ACHN (cell line): ENCODE results near the gene RIMS1.
A peak's percentile ranks its signal among the peaks of the same experiment; 100 is the strongest.

Source experiments
- DNase-seq: peaks from one replicate; pipeline ENCODE4 v3.0.0-alpha.2; 2015
- in situ Hi-C: cut with HindIII; loops from 2 replicates; pipeline ENCODE4 v1.10.0; 2017; ENCODE audit warnings: low sequenced_read_pairs, low pct_ligation_motif_present, low pct_unique_long_range_greater_than_20kb

Gene RIMS1

DNA sequence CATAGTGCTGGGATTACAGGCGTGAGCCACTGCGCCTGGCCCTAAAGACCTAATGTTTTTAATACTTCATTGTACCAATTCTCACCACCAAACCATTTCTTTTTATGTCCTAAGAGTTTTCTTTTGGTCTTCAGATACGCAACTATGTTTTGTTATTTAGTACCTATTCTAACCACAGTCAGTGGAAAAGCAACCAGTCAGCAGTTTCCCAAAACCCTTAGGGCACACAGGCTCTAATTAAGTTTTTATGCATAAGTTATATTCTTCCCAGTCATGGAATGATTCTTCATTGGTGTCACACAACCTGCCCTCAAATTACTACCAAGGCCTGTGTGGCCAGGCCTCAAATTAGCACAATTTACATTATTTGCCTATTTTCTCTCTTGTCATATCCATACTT, 487.8 kb downstream of the RIMS1 start:
- DNase-seq, result no peak
- in situ Hi-C loops, result no loop called here

GRCh38 chr6:72374857-72375256, 488.5 kb downstream of the RIMS1 start:
- no peak for DNase-seq
- in situ Hi-C loops, result no loop called here

- in situ Hi-C loops, result no loop called here
- no peak for DNase-seq
These were observed 490.4 kb downstream of the RIMS1 start for GRCh38 chr6:72376736-72377135.

DNA sequence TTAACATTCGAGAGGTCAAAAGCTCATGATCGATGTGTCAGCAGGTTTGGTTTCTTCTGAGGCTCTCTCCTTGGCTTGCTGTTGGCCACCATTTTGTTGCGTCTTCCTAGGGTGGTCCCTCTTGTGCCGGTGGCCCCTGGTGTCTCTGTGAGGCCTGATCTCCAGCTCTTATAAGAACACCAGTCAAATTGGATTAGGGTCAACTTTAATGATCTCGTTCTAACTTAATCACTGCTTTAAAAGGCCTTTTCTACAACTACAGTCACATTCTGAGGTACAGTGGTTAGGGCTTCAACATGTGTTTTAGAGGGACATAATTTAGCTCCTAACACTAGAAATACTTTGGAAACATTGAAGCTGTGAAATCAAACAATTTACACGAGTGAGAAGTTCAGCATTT, 494.7 kb downstream of the RIMS1 start:
- DNase-seq, result no peak
- in situ Hi-C loops, result no loop called here

DNA sequence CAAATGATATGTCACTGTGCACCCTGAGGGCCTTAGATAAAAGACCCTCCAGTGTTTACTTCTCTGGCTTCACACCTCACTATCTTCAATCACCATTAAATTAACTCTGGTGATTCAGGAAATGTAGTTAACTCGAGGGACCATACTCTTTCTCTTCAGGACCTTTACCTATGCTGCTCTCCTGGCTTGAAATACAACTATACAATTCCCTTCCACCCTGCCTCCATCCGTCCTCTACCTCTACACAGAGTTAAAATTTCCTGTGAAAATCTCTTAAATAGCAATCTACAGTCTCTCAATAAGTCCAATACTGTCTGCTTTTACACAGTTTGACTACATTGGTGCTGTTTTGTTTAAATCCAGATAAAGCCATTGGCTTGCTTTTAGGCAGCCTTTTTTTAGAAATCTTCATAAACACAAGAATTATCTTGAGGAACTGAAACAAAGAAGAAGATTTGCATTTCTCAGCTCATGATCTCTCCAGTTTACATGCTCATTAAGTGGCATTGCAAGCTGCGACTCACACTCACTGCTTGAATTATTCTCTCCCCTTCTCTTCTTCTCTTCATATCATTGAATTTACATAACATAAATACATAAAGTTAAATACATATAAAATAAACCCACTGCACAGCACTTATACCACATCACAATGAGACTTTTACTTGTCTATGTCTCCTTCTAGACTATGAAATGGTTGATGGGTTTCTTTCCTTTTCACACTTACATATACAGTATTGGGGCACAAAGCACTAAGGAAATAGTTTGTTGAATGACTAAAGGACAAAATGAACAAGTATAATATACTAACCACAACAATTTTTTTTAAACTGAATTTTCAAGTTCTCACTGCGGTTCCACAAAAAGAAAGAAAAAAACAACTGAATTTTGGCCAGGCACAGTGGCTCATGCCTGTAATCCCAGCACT, 496.5 kb downstream of the RIMS1 start:
- DNase-seq, result no peak
- in situ Hi-C loops, result no loop called here

GRCh38 chr6:72386324-72386723, 500.0 kb downstream of the RIMS1 start:
- no peak for DNase-seq
- in situ Hi-C loops, result no loop called here

GRCh38 chr6:72389698-72390097, 503.3 kb downstream of the RIMS1 start:
- in situ Hi-C loops, result no loop called here
- no peak for DNase-seq

- no peak for DNase-seq
- in situ Hi-C loops, result no loop called here
These were observed 504.2 kb downstream of the RIMS1 start for GRCh38 chr6:72390548-72390947.

- in situ Hi-C loops, result no loop called here
- no peak for DNase-seq
These were observed 515.5 kb downstream of the RIMS1 start for GRCh38 chr6:72401865-72402264.

DNA sequence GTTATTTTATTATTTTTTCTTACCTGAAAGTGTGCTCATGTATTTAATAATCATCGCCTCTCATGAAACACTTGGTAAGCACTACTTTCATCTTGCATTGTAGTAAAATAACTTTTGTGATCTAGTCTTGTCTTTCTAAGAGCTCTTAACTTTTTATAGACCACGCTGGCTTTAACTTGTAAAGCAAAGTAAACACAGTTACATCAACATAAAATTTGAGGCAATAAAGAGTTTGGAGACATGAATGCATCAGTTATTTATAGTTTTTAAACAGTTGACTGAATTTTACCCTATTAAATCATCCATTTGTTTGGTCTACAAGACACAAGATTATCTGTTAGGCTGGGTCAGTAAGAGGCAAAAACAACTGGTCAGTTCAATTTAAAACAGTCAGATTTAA, 517.1 kb downstream of the RIMS1 start:
- in situ Hi-C loops, result no loop called here

GRCh38 chr6:72406517-72406916, 520.2 kb downstream of the RIMS1 start:
- in situ Hi-C loops, result no loop called here

More for the DNA sequence above, 517.1 kb downstream of the RIMS1 start:
- DNase-seq, result no peak

DNA sequence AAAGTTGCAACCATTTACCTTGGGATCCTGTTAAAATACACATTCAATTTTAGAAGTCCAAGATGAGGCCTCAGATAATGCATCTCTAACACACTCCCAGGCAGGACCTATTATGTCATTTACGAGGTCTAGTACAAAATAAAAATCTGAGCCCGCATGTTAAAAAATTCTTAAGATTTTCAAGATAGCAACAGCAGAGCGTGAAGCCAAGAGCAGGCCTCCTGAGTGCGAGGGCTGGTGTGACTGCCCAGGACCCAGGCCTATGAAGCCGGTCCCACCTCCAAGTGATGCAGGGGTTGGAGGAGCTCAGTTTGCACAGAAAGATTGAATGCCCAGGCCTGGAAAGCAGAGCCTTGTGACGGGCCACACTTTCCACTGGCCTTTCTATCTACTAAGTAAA, 524.4 kb downstream of the RIMS1 start:
- in situ Hi-C loops, result no loop called here
- no peak for DNase-seq

More at GRCh38 chr6:72406517-72406916, 520.2 kb downstream of the RIMS1 start:
- DNase-seq, result no peak

DNA sequence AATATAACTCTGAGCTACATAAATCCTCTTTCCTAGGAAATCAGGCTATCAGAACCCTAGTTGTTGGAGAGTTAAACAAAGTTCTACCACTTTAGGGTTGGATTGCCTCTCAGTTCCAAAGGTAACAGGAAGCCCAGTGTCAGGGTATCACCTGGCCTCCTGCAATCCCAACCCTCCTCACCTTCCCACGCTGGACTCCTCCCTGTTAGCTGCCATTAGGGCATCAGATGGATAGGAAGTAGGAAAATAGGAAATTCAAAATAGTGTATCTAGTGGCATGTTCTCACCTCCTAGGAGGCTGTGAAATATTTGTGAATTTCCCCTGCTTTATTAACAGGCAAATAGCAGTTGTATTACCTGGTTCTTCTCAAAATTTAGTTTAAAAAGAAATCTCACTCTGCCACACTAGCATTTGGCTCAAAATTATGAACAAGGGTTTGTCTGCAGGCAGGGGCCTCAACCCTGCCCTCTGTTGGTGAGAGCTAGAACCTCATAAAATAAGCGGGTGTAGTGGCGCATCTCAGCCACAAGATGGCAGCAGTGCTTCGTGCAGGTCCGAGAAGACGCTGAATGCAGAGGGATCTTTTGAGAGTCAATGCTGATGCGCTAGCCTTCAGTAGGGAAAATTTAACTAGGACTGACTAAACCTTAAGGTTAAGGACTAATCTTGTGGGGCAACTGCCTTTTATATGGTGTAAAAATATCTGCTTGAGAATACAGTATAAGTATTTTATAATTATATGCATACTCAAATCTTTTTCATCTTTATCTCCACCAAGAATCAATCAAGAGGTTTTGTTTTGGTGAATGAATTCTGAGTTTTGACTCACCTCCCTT, 525.7 kb downstream of the RIMS1 start:
- in situ Hi-C loops, result no loop called here
- peak; percentile 67 for DNase-seq

DNA sequence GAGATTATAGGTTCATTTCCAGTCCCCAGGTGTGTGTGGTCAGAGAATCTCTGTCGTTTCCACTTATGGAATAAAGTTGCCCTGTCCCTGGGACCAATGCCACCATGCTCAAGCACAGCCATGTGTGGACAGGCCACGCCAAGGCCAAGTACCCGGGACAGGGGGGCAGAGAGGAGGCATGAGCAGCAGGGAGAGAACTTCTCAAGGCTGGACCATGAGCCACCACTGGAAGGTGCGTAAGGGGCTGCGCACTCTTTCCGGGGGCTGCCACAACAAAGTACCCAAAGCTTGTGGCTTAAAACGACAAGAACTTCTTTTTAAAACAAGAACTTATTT, 526.3 kb downstream of the RIMS1 start:
- no peak for DNase-seq
- in situ Hi-C loops, result no loop called here

- no peak for DNase-seq
These were observed 527.5 kb downstream of the RIMS1 start for GRCh38 chr6:72413884-72414283.

DNA sequence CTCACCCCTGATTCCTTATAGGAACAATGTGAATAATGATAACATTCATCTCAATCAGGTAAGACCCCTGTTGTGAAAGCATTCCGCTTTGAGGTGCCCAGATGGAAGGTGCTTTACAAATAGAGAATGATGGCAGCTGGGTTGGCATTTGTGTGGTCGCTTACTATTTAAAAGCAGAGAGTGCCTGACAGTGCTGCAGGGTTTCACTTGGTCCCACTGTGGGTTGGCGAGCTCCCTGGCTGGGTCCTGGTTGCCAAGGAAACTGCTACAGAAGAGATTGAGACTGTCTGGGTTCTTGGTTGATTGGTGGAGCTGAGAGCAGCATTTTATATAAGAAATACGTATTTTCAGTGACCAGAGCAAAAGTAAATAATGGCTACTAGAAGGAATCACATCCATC, 528.3 kb downstream of the RIMS1 start:
- in situ Hi-C loops, result no loop called here
- DNase-seq, result no peak

More at GRCh38 chr6:72413884-72414283, 527.5 kb downstream of the RIMS1 start:
- in situ Hi-C loops, result no loop called here

DNA sequence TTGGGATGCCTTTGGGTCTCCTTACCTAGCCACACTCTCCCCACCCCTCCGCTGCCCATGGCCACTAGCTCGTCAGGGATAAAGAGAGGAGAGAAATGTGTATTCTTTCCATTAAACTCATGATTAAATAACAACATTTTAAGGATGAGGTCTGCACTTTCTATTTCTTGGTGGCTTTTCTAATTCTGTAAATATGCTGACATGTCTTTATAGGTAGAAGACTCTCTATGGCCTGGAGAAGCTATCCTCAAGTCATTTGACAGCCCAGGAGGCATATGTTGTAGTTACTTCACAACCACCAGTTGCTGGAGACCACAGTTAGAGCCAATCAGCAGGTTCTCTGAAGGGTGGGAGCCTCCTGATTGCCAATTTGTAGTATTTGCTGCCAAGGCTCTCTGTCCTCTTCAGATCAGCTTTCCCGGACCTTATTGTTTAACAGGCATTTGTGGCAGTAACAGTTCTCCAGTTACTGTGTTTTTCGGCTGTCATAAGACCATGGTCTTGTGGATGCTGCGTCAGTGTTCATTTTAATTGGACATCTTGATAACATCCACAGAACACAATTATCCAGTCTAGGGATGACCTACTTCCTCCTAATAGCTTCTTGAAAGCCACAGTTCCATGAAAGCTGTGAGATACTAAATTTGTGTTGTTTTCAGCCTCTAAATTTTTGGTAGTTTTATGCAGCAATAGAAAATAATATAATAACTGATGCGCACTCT, 530.6 kb downstream of the RIMS1 start:
- no peak for DNase-seq
- in situ Hi-C loops, result no loop called here

DNA sequence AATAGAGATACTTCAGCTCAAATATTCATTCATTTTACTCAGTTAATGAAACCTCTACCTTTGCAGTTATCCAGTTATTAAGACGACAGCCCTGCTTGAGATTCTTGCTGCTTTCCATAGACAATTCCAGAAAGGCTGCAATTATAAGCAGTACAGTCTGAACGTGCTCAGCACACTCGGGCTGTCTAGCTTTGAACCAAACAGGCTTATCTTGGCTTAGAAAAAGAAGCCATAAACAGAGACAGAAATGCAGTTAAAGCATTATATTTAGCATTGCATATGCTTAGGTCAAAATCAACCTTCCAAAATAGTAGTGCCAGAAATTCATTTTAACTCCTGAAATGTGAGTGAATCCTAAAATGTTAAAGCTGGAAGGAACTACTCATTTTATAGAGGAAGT, 531.4 kb downstream of the RIMS1 start:
- in situ Hi-C loops, result no loop called here
- no peak for DNase-seq

- DNase-seq, result no peak
- in situ Hi-C loops, result no loop called here
These were observed 532.1 kb downstream of the RIMS1 start for GRCh38 chr6:72418495-72418894.
